Uterus (tissue), 2 donors: ENCODE data around the gene CASK.

Experiments
- POLR2A ChIP-seq, 2 donors: fragments of 450-650 bp; IDR thresholded peaks; one replicate each; pipeline ENCODE4 v1.6.1; 2016; ENCODE audit warnings: antibody characterized with exemption in 2 of 2, mild to moderate bottlenecking in 1 of 2, moderate library complexity in 1 of 2
- TF ChIP-seq, protein P1 (sequence below), 4 experiments: fragments of 200-600 bp in 2 of 4; fragments of 450-650 bp in 2 of 4; sonication (generic) in 2 of 4; IDR thresholded peaks; one replicate each; pipeline ENCODE4 v1.5.1; 2016 to 2019; ENCODE audit warnings: antibody characterized with exemption in 4 of 4, mild to moderate bottlenecking in 2 of 4, moderate library complexity in 1 of 4

DNA sequence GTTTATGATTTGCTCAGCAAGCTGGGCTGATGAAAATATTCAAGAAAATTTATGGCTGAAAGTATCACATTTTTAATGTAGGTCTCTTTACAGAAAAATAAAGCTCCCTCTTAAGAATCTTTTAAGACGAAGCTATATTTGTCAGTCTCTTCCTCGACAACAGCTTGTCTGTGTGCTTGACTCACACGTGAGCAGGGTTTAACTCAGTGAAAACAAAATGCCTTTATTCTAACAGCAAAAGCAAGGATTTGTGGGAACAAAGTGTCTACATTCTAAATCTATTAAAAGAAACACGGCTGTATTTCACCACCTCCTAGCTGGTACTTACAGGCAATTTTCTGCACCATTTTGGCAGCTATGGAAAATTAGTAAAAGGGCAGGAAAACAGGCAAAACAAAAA, 400.7 kb downstream of the CASK start:
- no peak for TF ChIP-seq POLR2A (IDR thresholded peaks at IDR 0.05)
- TF ChIP-seq, protein P1, sequence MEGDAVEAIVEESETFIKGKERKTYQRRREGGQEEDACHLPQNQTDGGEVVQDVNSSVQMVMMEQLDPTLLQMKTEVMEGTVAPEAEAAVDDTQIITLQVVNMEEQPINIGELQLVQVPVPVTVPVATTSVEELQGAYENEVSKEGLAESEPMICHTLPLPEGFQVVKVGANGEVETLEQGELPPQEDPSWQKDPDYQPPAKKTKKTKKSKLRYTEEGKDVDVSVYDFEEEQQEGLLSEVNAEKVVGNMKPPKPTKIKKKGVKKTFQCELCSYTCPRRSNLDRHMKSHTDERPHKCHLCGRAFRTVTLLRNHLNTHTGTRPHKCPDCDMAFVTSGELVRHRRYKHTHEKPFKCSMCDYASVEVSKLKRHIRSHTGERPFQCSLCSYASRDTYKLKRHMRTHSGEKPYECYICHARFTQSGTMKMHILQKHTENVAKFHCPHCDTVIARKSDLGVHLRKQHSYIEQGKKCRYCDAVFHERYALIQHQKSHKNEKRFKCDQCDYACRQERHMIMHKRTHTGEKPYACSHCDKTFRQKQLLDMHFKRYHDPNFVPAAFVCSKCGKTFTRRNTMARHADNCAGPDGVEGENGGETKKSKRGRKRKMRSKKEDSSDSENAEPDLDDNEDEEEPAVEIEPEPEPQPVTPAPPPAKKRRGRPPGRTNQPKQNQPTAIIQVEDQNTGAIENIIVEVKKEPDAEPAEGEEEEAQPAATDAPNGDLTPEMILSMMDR (IDR thresholded peaks at IDR 0.05): no peak
